Esophagus (tissue), 2 donors: ENCODE measurements around the gene LRRTM4. TPM values are rescaled to one million over a fixed set of nuclear protein-coding genes. Genes with fewer than 3 reads are reported as not detected.

Experiments
- H3K27ac ChIP-seq, 2 donors: one replicate each; pipeline ENCODE4 v1.5.1; 2013; ENCODE audit warnings: low read depth in 2 of 2, mild to moderate bottlenecking in 2 of 2, inconsistent platforms in 1 of 2, low read length in 1 of 2, moderate library complexity in 1 of 2
- H3K27me3 ChIP-seq, 2 donors: one replicate each; pipeline ENCODE4 v1.6.1; 2013; ENCODE audit warnings: low read length in 2 of 2, control low read depth in 1 of 2, mild to moderate bottlenecking in 1 of 2; ENCODE audit not compliant: insufficient read depth in 2 of 2, control insufficient read depth in 1 of 2
- H3K36me3 ChIP-seq, 2 donors: one replicate each; pipeline ENCODE4 v1.6.1; 2013; ENCODE audit warnings: low read length in 1 of 2; ENCODE audit not compliant: control insufficient read depth in 2 of 2, insufficient read depth in 2 of 2
- H3K4me1 ChIP-seq, 2 donors: one replicate each; pipeline ENCODE4 v1.6.1; 2013; ENCODE audit warnings: low read length in 1 of 2; ENCODE audit not compliant: control insufficient read depth in 2 of 2, insufficient read depth in 2 of 2
- H3K4me3 ChIP-seq, 2 donors: one replicate each; pipeline ENCODE4 v1.5.1; 2013; ENCODE audit warnings: low read length in 2 of 2, mild to moderate bottlenecking in 2 of 2, low read depth in 1 of 2, moderate library complexity in 1 of 2
- H3K9me3 ChIP-seq, 2 donors: one replicate each; pipeline ENCODE4 v1.6.1; 2013; ENCODE audit warnings: mild to moderate bottlenecking in 2 of 2, low read depth in 1 of 2, low read length in 1 of 2, moderate library complexity in 1 of 2; ENCODE audit not compliant: control insufficient read depth in 2 of 2, insufficient read depth in 1 of 2
- WGBS, 2 donors: extraction: QIAGEN DNeasy Blood & Tissue Kit; methylation state at CpG; one replicate each; pipeline ENCODE4 v1.1.7; 2013; 5-methylcytosine and 5-hydroxymethylcytosine counted together
- polyA plus RNA-seq, 2 donors: library from polyadenylated mRNA; stranded (reverse); fragments of 200-250 nt; gene quantifications; one replicate each; pipeline ENCODE4 v1.2.3, GENCODE V29; 2013
- donor health status: healthy with polysubstance abuse.
- donor health status: Bipolar disorder and iron deficiency.

LRRTM4 gene
- polyA plus RNA-seq, 2 donors, result not detected

DNA sequence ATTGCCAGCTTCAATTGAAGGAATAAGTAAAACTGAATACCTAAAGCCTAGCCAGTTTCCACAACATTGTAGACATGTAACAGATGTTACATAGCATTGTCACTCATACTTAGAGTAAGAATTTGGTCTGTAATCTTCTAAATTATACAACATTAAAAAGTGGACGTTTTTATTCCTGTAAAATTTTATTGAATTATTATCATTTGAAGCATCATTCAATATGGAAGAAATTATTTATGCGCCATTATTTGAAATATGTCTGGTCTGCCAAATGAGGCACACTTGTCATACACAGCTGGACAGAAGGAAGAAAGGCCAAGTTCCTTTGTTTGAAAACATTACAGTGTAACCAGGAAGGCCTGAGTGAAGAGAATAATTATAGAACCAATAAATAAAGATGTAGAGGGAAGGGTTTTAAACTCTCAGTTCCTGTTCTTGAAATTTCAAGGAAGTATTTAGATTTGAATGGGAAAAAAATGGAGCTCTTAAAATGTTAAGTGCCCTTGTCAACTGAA, 575.5 kb downstream of the LRRTM4 start:
- no peaks in the 10 kb centered on the region for H3K4me1 ChIP-seq
- WGBS, 2 donors, result 41 to 50% methylated on average over 2 of the region's 2 CpGs
- H3K36me3 ChIP-seq, result no peaks in the 10 kb centered on the region

DNA sequence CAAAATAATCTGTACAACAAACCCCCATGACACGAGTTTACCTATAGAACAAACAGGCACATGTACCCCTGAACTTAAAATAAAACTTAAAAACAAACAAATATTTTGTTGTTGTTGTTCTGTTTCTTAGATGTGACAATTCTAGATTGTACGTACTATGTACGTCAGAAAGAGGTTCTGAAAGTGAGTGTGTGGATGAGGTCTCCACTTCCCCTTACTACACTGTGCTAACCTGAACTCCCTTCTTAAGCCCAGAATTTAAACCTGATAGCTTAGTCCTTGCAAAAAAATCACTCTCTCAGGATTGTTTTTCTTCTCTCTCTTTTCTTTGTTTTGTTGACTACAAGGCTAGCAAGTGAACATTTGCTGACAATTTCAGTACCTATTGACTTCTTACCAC, 581.6 kb downstream of the LRRTM4 start:
- no peak overlapping the region for H3K27ac ChIP-seq
- no peak overlapping the region for H3K4me3 ChIP-seq
- H3K27me3 ChIP-seq, result no peaks in the 10 kb centered on the region
- no peaks in the 10 kb centered on the region for H3K36me3 ChIP-seq
- WGBS, 2 donors, result 72 to 81% methylated on average over 3 of the region's 3 CpGs
- no peaks in the 10 kb centered on the region for H3K9me3 ChIP-seq
- no peaks in the 10 kb centered on the region for H3K4me1 ChIP-seq

More for the DNA sequence above, 575.5 kb downstream of the LRRTM4 start:
- Histone ChIP-seq H3K4me3 (no peak overlapping the region), H3K9me3 (no peaks in the 10 kb centered on the region), H3K27me3 (no peaks in the 10 kb centered on the region), H3K27ac (no peak overlapping the region)

DNA sequence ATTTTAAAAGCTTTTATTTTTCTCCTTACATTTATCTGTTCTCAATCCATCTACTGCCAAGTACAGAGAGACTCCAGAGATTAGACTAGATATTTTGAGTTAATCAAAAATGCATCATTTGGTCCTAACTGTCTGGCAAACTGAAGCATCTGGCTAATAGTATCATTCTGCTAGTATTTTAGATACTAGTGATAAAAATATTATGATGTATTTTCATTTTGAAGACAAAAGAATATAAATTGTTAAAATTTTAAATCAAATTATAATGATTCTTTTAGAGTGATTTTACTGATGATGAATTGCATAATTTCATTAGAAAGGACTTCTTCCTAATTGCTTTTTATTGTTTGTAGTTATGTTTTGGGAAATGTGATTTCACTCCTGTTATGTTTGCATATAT, 584.0 kb downstream of the LRRTM4 start:
- Histone ChIP-seq H3K36me3 (no peaks in the 10 kb centered on the region), H3K27ac (no peak overlapping the region), H3K27me3 (no peaks in the 10 kb centered on the region)

DNA sequence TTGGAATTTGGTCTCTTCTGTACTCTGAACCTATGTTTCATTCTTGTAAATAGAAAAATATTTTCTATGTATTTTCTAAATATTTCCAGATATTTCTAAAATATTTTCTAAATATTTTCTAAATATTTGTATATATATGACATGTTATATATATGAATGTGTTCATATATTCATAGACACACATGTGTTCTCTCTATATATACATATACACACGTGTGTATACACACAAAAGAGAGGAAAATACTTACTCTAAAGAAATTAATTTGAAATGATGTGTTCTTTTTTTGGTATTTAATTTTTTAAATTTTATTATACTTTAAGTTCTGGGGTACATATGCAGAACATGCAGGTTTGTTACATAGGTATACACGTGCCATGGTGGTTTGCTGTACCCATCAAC, 589.6 kb downstream of the LRRTM4 start:
- Histone ChIP-seq H3K36me3 (no peaks in the 10 kb centered on the region), H3K9me3 (no peaks in the 10 kb centered on the region), H3K4me1 (no peaks in the 10 kb centered on the region), H3K4me3 (no peak overlapping the region), H3K27me3 (no peaks in the 10 kb centered on the region), H3K27ac (no peak overlapping the region)
- WGBS, 2 donors, result 77 to 81% methylated on average over 2 of the region's 2 CpGs

More for the DNA sequence above, 584.0 kb downstream of the LRRTM4 start:
- no peak overlapping the region for H3K4me3 ChIP-seq
- no peaks in the 10 kb centered on the region for H3K4me1 ChIP-seq
- no peaks in the 10 kb centered on the region for H3K9me3 ChIP-seq

- Histone ChIP-seq H3K27me3 (no peaks in the 10 kb centered on the region), H3K27ac (no peak overlapping the region), H3K9me3 (no peaks in the 10 kb centered on the region), H3K4me1 (no peaks in the 10 kb centered on the region), H3K4me3 (no peak overlapping the region), H3K36me3 (no peaks in the 10 kb centered on the region)
- WGBS, 2 donors, result 89 to 91% methylated on average over 8 of the region's 8 CpGs
These were observed 592.0 kb downstream of the LRRTM4 start for GRCh38 chr2:76930056-76930744.

- no peaks in the 10 kb centered on the region for H3K27me3 ChIP-seq
- no peaks in the 10 kb centered on the region for H3K36me3 ChIP-seq
- no peaks in the 10 kb centered on the region for H3K4me1 ChIP-seq
- no peak overlapping the region for H3K4me3 ChIP-seq
- H3K9me3 ChIP-seq, result no peaks in the 10 kb centered on the region
- H3K27ac ChIP-seq, result no peak overlapping the region
These were observed 594.1 kb downstream of the LRRTM4 start for GRCh38 chr2:76928026-76928425.

DNA sequence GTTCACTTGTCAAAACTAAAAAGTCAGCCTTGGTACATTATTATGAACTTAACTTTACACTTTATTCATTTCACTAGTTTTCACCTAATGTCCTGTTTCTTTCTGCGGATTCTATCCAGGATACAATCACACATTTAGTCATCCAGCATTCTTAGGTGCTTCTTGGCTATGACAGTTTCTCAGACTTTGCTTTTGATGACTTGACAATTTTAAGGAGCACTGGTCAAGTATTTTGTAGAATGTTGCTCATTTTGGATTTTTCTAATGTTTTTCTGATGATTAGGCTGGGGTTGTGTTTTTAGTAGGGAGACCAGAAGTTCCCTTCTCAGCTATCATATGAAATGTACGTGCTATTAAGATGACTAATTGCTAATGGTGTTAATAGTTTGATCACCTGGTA, 601.2 kb downstream of the LRRTM4 start:
- Histone ChIP-seq H3K4me3 (no peak overlapping the region), H3K27me3 (no peaks in the 10 kb centered on the region), H3K9me3 (no peaks in the 10 kb centered on the region), H3K27ac (no peak overlapping the region), H3K36me3 (no peaks in the 10 kb centered on the region), H3K4me1 (no peaks in the 10 kb centered on the region)
- 74 to 79% methylated on average over 2 of the region's 2 CpGs for WGBS, 2 donors

DNA sequence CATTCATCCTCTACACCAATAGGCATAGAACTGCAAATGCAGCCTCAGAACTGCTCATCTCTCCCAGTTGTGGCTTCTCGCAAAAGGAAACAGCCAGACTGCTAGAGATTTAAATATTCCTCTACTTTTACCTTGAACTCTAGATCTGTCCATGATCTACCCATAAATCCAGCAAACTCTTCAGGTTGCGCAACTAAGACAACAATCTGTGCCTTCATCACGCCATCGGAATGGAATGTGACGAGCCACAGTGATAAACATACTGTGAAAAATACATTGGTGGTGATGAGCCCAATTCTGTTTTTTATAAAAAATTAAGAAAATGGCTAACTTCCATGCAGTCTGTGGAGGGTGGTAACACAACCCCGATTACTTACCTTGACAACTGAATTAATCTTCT, 626.7 kb downstream of the LRRTM4 start:
- WGBS, 2 donors, result 84 to 89% methylated on average over 6 of the region's 6 CpGs
- no peak overlapping the region for H3K27ac ChIP-seq
- H3K4me3 ChIP-seq, result no peak overlapping the region
- H3K36me3 ChIP-seq, result no peaks in the 10 kb centered on the region
- H3K27me3 ChIP-seq, result no peaks in the 10 kb centered on the region
- H3K4me1 ChIP-seq, result no peaks in the 10 kb centered on the region
- H3K9me3 ChIP-seq, result no peaks in the 10 kb centered on the region

DNA sequence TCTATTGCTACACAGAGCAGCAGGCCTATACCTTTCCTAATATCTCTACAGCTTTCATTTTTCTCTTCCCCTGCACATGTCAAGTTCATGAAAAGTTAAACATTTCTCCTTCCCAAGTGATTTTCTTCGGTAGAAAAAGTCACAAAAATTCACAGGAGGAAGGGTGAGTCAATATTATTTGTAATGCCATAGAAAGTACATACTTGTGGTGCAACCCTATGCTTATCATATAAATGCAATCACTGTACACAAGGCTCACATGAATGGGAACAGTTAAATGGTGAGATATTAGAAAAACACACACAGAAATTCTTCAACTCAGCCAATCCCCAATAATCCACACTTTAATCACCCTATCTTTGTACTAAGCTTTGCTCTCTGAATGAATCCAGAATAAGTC, 651.6 kb downstream of the LRRTM4 start:
- H3K27ac ChIP-seq, result no peak overlapping the region

DNA sequence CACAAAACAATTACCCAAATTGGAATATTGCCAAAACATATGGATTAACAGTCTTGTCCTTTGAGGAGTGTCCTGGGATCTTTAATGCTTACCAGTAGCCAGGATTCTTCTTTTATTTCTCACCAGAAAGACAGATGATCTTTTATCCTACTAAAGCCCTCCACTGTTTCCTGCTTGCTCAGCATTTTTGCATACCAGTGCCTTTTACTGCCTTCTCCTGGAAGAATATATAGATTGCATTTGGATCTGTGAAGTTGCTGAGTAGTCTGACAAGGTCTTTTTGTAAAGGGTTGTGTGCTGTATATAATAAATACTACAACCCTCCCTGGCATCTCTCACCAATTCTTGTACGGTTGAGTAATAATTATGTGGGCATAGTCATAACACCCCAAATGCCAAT, 652.2 kb downstream of the LRRTM4 start:
- no peak overlapping the region for H3K4me3 ChIP-seq
- no peaks in the 10 kb centered on the region for H3K36me3 ChIP-seq
- no peak overlapping the region for H3K27ac ChIP-seq
- no peaks in the 10 kb centered on the region for H3K9me3 ChIP-seq
- H3K4me1 ChIP-seq, result no peaks in the 10 kb centered on the region
- no peaks in the 10 kb centered on the region for H3K27me3 ChIP-seq
- WGBS, 2 donors, result 52 to 72% methylated on average over 1 of the region's 1 CpG

More for the DNA sequence above, 651.6 kb downstream of the LRRTM4 start:
- Histone ChIP-seq H3K9me3 (no peaks in the 10 kb centered on the region), H3K4me1 (no peaks in the 10 kb centered on the region), H3K27me3 (no peaks in the 10 kb centered on the region), H3K4me3 (no peak overlapping the region), H3K36me3 (no peaks in the 10 kb centered on the region)
- whole genome bisulfite sequencing, 2 donors, result 34 to 45% methylated on average over 1 of the region's 1 CpG
